ENCODE results near the gene MEPE. TPM values are rescaled to one million over a fixed set of nuclear protein-coding genes. Genes with fewer than 3 reads are reported as not detected.

Gene MEPE
- total RNA-seq, 1 donor from 2014 or later, result not detected

DNA sequence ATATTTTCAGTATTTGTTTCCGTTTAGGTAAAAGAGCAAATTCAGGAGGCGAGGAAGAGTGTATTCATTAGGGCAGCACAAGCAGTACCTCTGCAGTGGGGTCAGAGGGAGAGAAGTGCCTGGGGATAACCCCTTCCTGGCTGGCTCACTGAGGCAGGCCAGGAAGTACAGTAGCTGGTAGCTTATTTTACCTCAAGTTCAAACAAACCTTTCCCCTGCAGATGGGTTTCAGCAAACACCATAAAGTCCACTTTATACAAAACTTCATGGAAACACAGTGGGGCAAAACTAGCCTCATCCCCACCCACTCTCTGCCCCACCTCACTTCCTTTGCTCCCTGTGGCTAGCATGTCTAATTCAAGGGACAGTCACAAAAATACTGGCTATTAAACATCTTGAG, 29.5 kb downstream of the MEPE start:
- no peak for ATAC-seq (ENCODE audit: low read depth)
- no peaks in the 10 kb centered on the region for H3K36me3 Mint-ChIP-seq (ENCODE audit: low read depth)
- H3K27me3 Mint-ChIP-seq, result no peaks in the 10 kb centered on the region
- DNase-seq, result no peak
- ChIA-PET CTCF (interaction anchor here (1.6 kb wide), 1 partner anchor 10 kb away, joined by 3 read pairs; no protein-coding TSS in a partner anchor), POLR2A (no interaction called here)
- H3K4me3 Mint-ChIP-seq, result no peak overlapping the region
- H3K9me3 Mint-ChIP-seq, result no peaks in the 10 kb centered on the region
- intact Hi-C loops (cut with micrococcal nuclease), result no loop called here
- no peak for TF ChIP-seq CTCF (IDR thresholded peaks at IDR 0.05)
- H3K4me1 Mint-ChIP-seq, result no peaks in the 10 kb centered on the region
- H3K27ac Mint-ChIP-seq, result no peak overlapping the region

- H3K27me3 Mint-ChIP-seq, result peaks cover 5% of the 10 kb centered on the region
- ChIA-PET CTCF (interaction anchor here (1.6 kb wide), 1 partner anchor 11 kb away, joined by 3 read pairs; no protein-coding TSS in a partner anchor), POLR2A (no interaction called here)
- H3K4me3 Mint-ChIP-seq, result no peak overlapping the region
- H3K36me3 Mint-ChIP-seq (ENCODE audit: low read depth), result no peaks in the 10 kb centered on the region
- ATAC-seq (ENCODE audit: low read depth), result no peak
- DNase-seq, result no peak
- no peak for TF ChIP-seq CTCF (IDR thresholded peaks at IDR 0.05)
- no peaks in the 10 kb centered on the region for H3K4me1 Mint-ChIP-seq
- H3K27ac Mint-ChIP-seq, result no peak overlapping the region
- intact Hi-C loops (cut with micrococcal nuclease), result no loop called here
- no peaks in the 10 kb centered on the region for H3K9me3 Mint-ChIP-seq
These were observed 30.7 kb downstream of the MEPE start for GRCh38 chr4:87863486-87863885.

DNA sequence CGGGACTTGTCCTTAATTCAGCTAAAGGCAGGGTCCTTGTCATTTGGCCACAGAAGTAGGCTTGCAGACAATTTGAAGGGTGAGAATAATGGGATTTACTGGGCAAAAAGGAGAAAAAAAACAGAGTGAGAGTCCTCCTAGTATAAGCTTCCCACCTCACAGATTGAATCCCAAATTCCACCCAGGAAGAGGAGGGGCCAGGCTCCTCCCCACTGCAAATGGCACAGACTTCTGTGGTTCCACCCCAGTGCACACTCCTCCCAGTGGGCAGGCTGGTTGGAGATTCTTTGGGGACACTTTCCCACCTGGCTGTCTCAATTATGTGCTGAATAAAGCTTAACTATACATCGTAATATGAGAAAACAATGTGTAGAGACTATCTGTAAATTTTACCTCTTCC, 31.6 kb downstream of the MEPE start:
- no peaks in the 10 kb centered on the region for H3K36me3 Mint-ChIP-seq (ENCODE audit: low read depth)
- H3K4me3 Mint-ChIP-seq, result no peak overlapping the region
- POLR2A ChIA-PET, result no interaction called here
- H3K27me3 Mint-ChIP-seq, result peaks cover 5% of the 10 kb centered on the region
- no peaks in the 10 kb centered on the region for H3K9me3 Mint-ChIP-seq
- CTCF ChIA-PET, result no interaction called here
- DNase-seq (no peak), ATAC-seq (ENCODE audit: low read depth) (no peak)
- H3K27ac Mint-ChIP-seq, result no peak overlapping the region
- intact Hi-C loops (cut with micrococcal nuclease), result no loop called here
- H3K4me1 Mint-ChIP-seq, result no peaks in the 10 kb centered on the region
- TF ChIP-seq CTCF (IDR thresholded peaks at IDR 0.05), result no peak

- no peak overlapping the region for H3K27ac Mint-ChIP-seq
- ChIA-PET POLR2A (no interaction called here), CTCF (no interaction called here)
- H3K4me3 Mint-ChIP-seq, result no peak overlapping the region
- no peaks in the 10 kb centered on the region for H3K4me1 Mint-ChIP-seq
- intact Hi-C loops (cut with micrococcal nuclease), result no loop called here
- H3K36me3 Mint-ChIP-seq (ENCODE audit: low read depth), result no peaks in the 10 kb centered on the region
- no peak for TF ChIP-seq CTCF (IDR thresholded peaks at IDR 0.05)
- H3K9me3 Mint-ChIP-seq, result no peaks in the 10 kb centered on the region
- H3K27me3 Mint-ChIP-seq, result peaks cover 9% of the 10 kb centered on the region
- no peak for ATAC-seq (ENCODE audit: low read depth)
- no peak for DNase-seq
These were observed 32.5 kb downstream of the MEPE start for GRCh38 chr4:87865288-87865687.

DNA sequence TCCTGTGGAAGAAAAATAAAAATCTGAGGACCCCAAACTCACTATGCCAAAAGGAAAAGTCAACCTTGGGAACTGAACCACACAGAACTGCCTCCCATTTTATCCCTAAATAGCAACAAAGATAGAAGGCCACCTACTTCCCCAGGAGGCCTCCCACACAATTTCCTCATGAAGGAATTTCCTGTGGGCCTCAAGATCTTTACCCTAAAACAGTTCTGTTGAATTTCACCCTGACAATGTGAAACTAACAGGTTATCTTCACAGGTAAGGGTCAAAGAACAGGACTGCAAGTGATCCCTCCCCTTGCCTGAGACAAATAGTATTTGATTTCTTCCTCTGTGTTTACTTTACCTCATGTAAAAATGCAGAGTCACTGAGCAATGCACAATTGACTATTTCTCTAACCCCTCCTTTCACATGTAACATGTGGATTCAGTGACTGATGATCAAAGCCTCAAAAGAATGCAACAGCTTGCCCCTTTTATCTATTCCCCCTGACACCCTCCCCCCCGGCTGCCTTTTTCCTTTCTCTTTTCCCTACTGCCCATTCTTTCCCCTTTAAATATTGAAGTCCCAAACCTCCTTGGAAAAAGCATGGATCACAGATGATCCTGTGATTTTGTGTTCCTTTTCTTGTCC, 33.3 kb downstream of the MEPE start:
- CTCF ChIA-PET, result interaction anchor here (0.9 kb wide), 1 partner anchor 16 kb away, joined by 4 read pairs; no protein-coding TSS in a partner anchor
- Mint-ChIP-seq H3K27ac (no peak overlapping the region), H3K4me1 (no peaks in the 10 kb centered on the region), H3K27me3 (peaks cover 9% of the 10 kb centered on the region), H3K4me3 (no peak overlapping the region), H3K36me3 (ENCODE audit: low read depth) (no peaks in the 10 kb centered on the region), H3K9me3 (no peaks in the 10 kb centered on the region)
- no peak for TF ChIP-seq CTCF (IDR thresholded peaks at IDR 0.05)
- POLR2A ChIA-PET, result no interaction called here
- intact Hi-C loops (cut with micrococcal nuclease), result no loop called here
- ATAC-seq (ENCODE audit: low read depth) (no peak), DNase-seq (no peak)
